SK-N-SH (cell line): ENCODE measurements around the gene OR1G1. TPM values are rescaled to one million over a fixed set of nuclear protein-coding genes. Genes with fewer than 3 reads are reported as not detected.
"Not testable (repeated sequence)": the region's sequence is repeated elsewhere in the genome, so short reads cannot be mapped to it uniquely, and the experiment has no call there.

ENCODE experiments used
- CTCF ChIA-PET: fragments of 300-600, 350-600 bp; formaldehyde crosslinking; extraction: SDS; loops from one replicate; lab custom pipeline; 2021; lab: Yijun Ruan, JAX
- POLR2A ChIA-PET: fragments of 350-600 bp; sonication (Branson Sonifier 250); formaldehyde crosslinking; extraction: SDS; loops from one replicate; lab custom pipeline; 2020; ENCODE audit warnings: antibody characterized with exemption, inconsistent platforms; lab: Yijun Ruan, JAX
- DNase-seq: peaks from one replicate; pipeline ENCODE4 v3.0.0; 2012
- H2AFZ ChIP-seq: fragments of 200-600 bp; sonication (generic); 2 replicates; pipeline ENCODE4 v1.8.1; 2016; ENCODE audit warnings: antibody characterized with exemption, mild to moderate bottlenecking, low read depth
- H3F3A ChIP-seq: fragments of 200-600 bp; sonication (generic); replicated peaks from 2 replicates; pipeline ENCODE3; 2016; ENCODE audit warnings: antibody characterized with exemption, mild to moderate bottlenecking; ENCODE audit not compliant: insufficient read depth
- H3K27ac ChIP-seq, 2 experiments: fragments of 200-500 bp in 1 of 2; fragments of 200-600 bp in 1 of 2; sonication (Bioruptor generic) in 1 of 2; sonication (generic), shearing (Covaris generic) in 1 of 2; 2 replicates each; pipeline versions ENCODE4 v1.5.1 to v1.6.1; 2014 to 2016; ENCODE audit warnings: low read depth in 2 of 2, inconsistent platforms in 1 of 2, low read length in 1 of 2, mild to moderate bottlenecking in 1 of 2, mixed read lengths in 1 of 2
- H3K27me3 ChIP-seq: fragments of 200-600 bp; sonication (generic), shearing (Covaris generic); 2 replicates; pipeline ENCODE4 v1.6.1; 2016; ENCODE audit warnings: mixed run types; ENCODE audit not compliant: insufficient read depth
- H3K36me3 ChIP-seq, 2 experiments: fragments of 200-500 bp in 1 of 2; fragments of 200-600 bp in 1 of 2; sonication (Bioruptor generic) in 1 of 2; sonication (generic) in 1 of 2; replicated peaks in 1 of 2; 2 replicates each; pipeline versions ENCODE3 to v1.5.1; 2014 to 2016; ENCODE audit warnings: low read length in 1 of 2, mild to moderate bottlenecking in 1 of 2; ENCODE audit not compliant: insufficient read depth in 2 of 2, control insufficient read depth in 1 of 2
- H3K4me1 ChIP-seq, 2 experiments: fragments of 200-500 bp in 1 of 2; fragments of 200-600 bp in 1 of 2; sonication (Bioruptor generic) in 1 of 2; sonication (generic), shearing (Covaris generic) in 1 of 2; 2 replicates each; pipeline versions ENCODE4 v1.5.1 to v1.6.1; 2014 to 2016; ENCODE audit warnings: low read depth in 1 of 2, low read length in 1 of 2, mixed run types in 1 of 2; ENCODE audit not compliant: insufficient read depth in 2 of 2, control insufficient read depth in 1 of 2
- H3K4me2 ChIP-seq: fragments of 200-600 bp; sonication (generic), shearing (Covaris generic); 2 replicates; pipeline ENCODE4 v1.6.1; 2017; ENCODE audit warnings: mixed run types
- H3K4me3 ChIP-seq, 2 experiments: fragments of 200-500 bp in 1 of 2; fragments of 200-600 bp in 1 of 2; sonication (Bioruptor generic) in 1 of 2; sonication (generic), shearing (Covaris generic) in 1 of 2; 2 replicates each; pipeline versions ENCODE4 v1.5.1 to v1.8.1; 2014 to 2016; ENCODE audit warnings: low read depth in 2 of 2, inconsistent platforms in 1 of 2, low read length in 1 of 2, mild to moderate bottlenecking in 1 of 2, mixed read lengths in 1 of 2, moderate library complexity in 1 of 2
- H3K79me2 ChIP-seq: fragments of 200-600 bp; sonication (generic); 2 replicates; pipeline ENCODE4 v1.8.1; 2017; ENCODE audit warnings: mild to moderate bottlenecking; ENCODE audit not compliant: insufficient read depth
- H3K9ac ChIP-seq: fragments of 200-600 bp; sonication (generic); 2 replicates; pipeline ENCODE4 v1.6.1; 2017; ENCODE audit warnings: mixed run types
- H3K9me2 ChIP-seq: fragments of 200-600 bp; sonication (generic); 2 replicates; pipeline ENCODE4 v1.6.1; 2017; ENCODE audit warnings: mixed run types
- H3K9me3 ChIP-seq: fragments of 200-600 bp; sonication (generic); 2 replicates; pipeline ENCODE4 v1.6.1; 2017; ENCODE audit warnings: mixed run types, mild to moderate bottlenecking, moderate library complexity
- H4K20me1 ChIP-seq: fragments of 200-600 bp; sonication (generic); 2 replicates; pipeline ENCODE4 v1.6.1; 2017; ENCODE audit warnings: mild to moderate bottlenecking, mixed run types; ENCODE audit not compliant: insufficient read depth
- CTCF ChIP-seq: fragments of 200-600 bp; sonication (generic); IDR thresholded peaks from 2 replicates; pipeline ENCODE4 v1.6.1; 2017; ENCODE audit warnings: antibody characterized with exemption, mild to moderate bottlenecking, moderate library complexity
- EP300 ChIP-seq, 2 experiments: IDR thresholded peaks; 2 replicates each; pipeline versions ENCODE4 v1.4.0 to v1.6.1; 2012; ENCODE audit warnings: borderline replicate concordance in 1 of 2, low read depth in 1 of 2, low read length in 1 of 2
- FOXM1 ChIP-seq: IDR thresholded peaks from 2 replicates; pipeline ENCODE4 v1.4.0; 2012; ENCODE audit warnings: low read depth, mild to moderate bottlenecking
- GATA2 ChIP-seq: sonication (generic); formaldehyde crosslinking; IDR thresholded peaks from 2 replicates; pipeline ENCODE4 v1.5.0; 2020; ENCODE audit warnings: mild to moderate bottlenecking, missing genetic modification reagents
- JUND ChIP-seq: IDR thresholded peaks from 2 replicates; pipeline ENCODE4 v1.4.0; 2012
- MAX ChIP-seq: IDR thresholded peaks from 2 replicates; pipeline ENCODE4 v1.4.0; 2012; ENCODE audit warnings: low read depth
- NFIC ChIP-seq: IDR thresholded peaks from 2 replicates; pipeline ENCODE4 v1.4.0; 2012; ENCODE audit warnings: borderline replicate concordance
- NRF1 ChIP-seq: IDR thresholded peaks from 2 replicates; pipeline ENCODE4 v1.6.1; 2012; ENCODE audit warnings: low read depth, mild to moderate bottlenecking, low read length
- POLR2AphosphoS5 ChIP-seq: IDR thresholded peaks from 2 replicates; pipeline ENCODE4 v1.6.1; 2012; ENCODE audit warnings: low read depth, low read length
- REST ChIP-seq: IDR thresholded peaks from 2 replicates; pipeline ENCODE4 v1.6.1; 2012; ENCODE audit warnings: mild to moderate bottlenecking, low read depth, low read length, moderate library complexity
- SIN3A ChIP-seq: IDR thresholded peaks from 2 replicates; pipeline ENCODE4 v1.6.1; 2012; ENCODE audit warnings: low read depth, mild to moderate bottlenecking, low read length, moderate library complexity, borderline replicate concordance
- TAF1 ChIP-seq: IDR thresholded peaks from 2 replicates; pipeline ENCODE4 v1.6.1; 2012; ENCODE audit warnings: low read depth, mild to moderate bottlenecking, low read length, moderate library complexity, borderline replicate concordance
- USF1 ChIP-seq: IDR thresholded peaks from 2 replicates; pipeline ENCODE4 v1.4.0; 2012; ENCODE audit warnings: low read depth, borderline replicate concordance
- USF2 ChIP-seq: fragments of 150-350 bp; IDR thresholded peaks from 2 replicates; pipeline ENCODE4 v1.6.1; 2017; ENCODE audit warnings: antibody characterized with exemption, low read length, low read depth, borderline replicate concordance
- ZBTB33 ChIP-seq: IDR thresholded peaks from 2 replicates; pipeline ENCODE4 v1.4.0; 2012; ENCODE audit warnings: low read depth, borderline replicate concordance
- WGBS: methylation state at CpG from one replicate; pipeline ENCODE4 v1.1.6; 2017; ENCODE audit warnings: low lambda C conversion rate; 5-methylcytosine and 5-hydroxymethylcytosine counted together
- polyA plus RNA-seq, 3 experiments: library from polyadenylated mRNA; depleted of rRNA; stranded (reverse); fragments of >200 nt; gene quantifications; 2 replicates each; pipeline ENCODE4 v1.2.3, GENCODE V29; 2012

Gene OR1G1
- polyA plus RNA-seq, 1 of the 3 experiments (the other 2 are of a cell fraction): not detected

GRCh38 chr17:3157218-3157617 lies 29.9 kb upstream of the OR1G1 start (continued):
- TF ChIP-seq USF2: no peak
- no peak for TF ChIP-seq EP300 (IDR thresholded peaks at IDR 0.05; ENCODE audit: borderline replicate concordance in 1 of 2, low read depth in 1 of 2, low read length in 1 of 2)
- TF ChIP-seq GATA2 (CRISPR knock-in tag): no peak

- H3K9me2 ChIP-seq, H3K36me3 ChIP-seq, H3K79me2 ChIP-seq, H3K9ac ChIP-seq, H2AFZ ChIP-seq, H3K27ac ChIP-seq, POLR2A ChIA-PET, H4K20me1 ChIP-seq, H3K4me1 ChIP-seq, H3K4me2 ChIP-seq, H3K27me3 ChIP-seq, DNase-seq, H3F3A ChIP-seq, CTCF ChIA-PET, H3K4me3 ChIP-seq, H3K9me3 ChIP-seq: not testable (repeated sequence)
- 0% methylated on average over 3 of the region's 3 CpGs for WGBS
These were observed 10.1 kb upstream of the OR1G1 start for GRCh38 chr17:3137494-3137893.

GRCh38 chr17:3104322-3104721 lies 23.0 kb downstream of the OR1G1 start, which contains the start of gene OR1D2:
Gene OR1D2, minus strand, starts transcription at chr17:3104422. Its CDS starts 11,426 bp downstream, at chr17:3092996.
- no peak within 1 kb of the TSS for H3K4me2 ChIP-seq
- 0% methylated on average over 3 of the region's 3 CpGs for WGBS
- TF ChIP-seq USF1 (no peak), POLR2AphosphoS5 (no peak), TAF1 (no peak), ZBTB33 (no peak), GATA2 (CRISPR knock-in tag) (no peak), SIN3A (no peak), NFIC (no peak), EP300 (IDR thresholded peaks at IDR 0.05; ENCODE audit: borderline replicate concordance in 1 of 2, low read depth in 1 of 2, low read length in 1 of 2) (no peak), CTCF (no peak), FOXM1 (no peak), MAX (no peak), JUND (no peak), NRF1 (no peak), REST (no peak)
- TF ChIP-seq, all 33 proteins: peak for 0
- Histone ChIP-seq H3K27ac (no peak within 1 kb of the TSS), H3K27me3 (no peaks in the 10 kb centered on the region), H2AFZ (no peak within 1 kb of the TSS), H3K4me1 (no peaks in the 10 kb centered on the region), H4K20me1 (no peaks in the 10 kb centered on the region), H3K9me3 (no peaks in the 10 kb centered on the region), H3K9me2 (no peaks in the 10 kb centered on the region), H3K9ac (no peak within 1 kb of the TSS), H3K36me3 (no peaks in the 10 kb centered on the region), H3K4me3 (no peak within 1 kb of the TSS), H3F3A (no peaks in the 10 kb centered on the region), H3K79me2 (no peaks in the 10 kb centered on the region)
- ChIA-PET POLR2A (no interaction called here), CTCF (no interaction called here)
- no peak for DNase-seq
